IMR-90 (cell line): ENCODE results near the gene ZSCAN10. TPM values are rescaled to one million over a fixed set of nuclear protein-coding genes. Genes with fewer than 3 reads are reported as not detected.

Source experiments
- ATAC-seq: fragments of 200-7000 bp; cut with Tn5 transposase; 2 replicates; pipeline ENCODE4 v1.9.1; 2020; ENCODE audit warnings: low read depth, mild to moderate bottlenecking, moderate library complexity
- BruUV-seq: library from RNA; stranded (reverse); fragments of 400-500 nt; replicated peaks from 2 replicates; lab custom pipeline; 2021; lab: Mats Ljungman, UMichigan
- CTCF ChIA-PET: fragments of 300-600 bp; formaldehyde crosslinking; extraction: SDS; loops from one replicate; lab custom pipeline; 2021; ENCODE audit warnings: antibody characterized with exemption; lab: Yijun Ruan, JAX
- POLR2A ChIA-PET: fragments of 300-600 bp; sonication (Branson Sonifier 250); formaldehyde crosslinking; loops from one replicate; lab custom pipeline; 2022; ENCODE audit warnings: antibody characterized with exemption; ENCODE audit not compliant: unreplicated experiment; lab: Charles Lee
- DNase-seq: peaks from one replicate; pipeline ENCODE4 v3.0.0; 2013
- H2AFZ ChIP-seq: replicated peaks from 2 replicates; pipeline ENCODE3; 2013; ENCODE audit warnings: low read length, mild to moderate bottlenecking; ENCODE audit not compliant: poor library complexity
- H2AK5ac ChIP-seq: 2 replicates; pipeline ENCODE4 v1.6.1; 2013; ENCODE audit warnings: low read depth, low read length, inconsistent platforms
- H2AK9ac ChIP-seq: replicated peaks from 2 replicates; pipeline ENCODE3; 2013; ENCODE audit warnings: mild to moderate bottlenecking, low read depth, low read length, moderate library complexity; ENCODE audit not compliant: poor library complexity
- H2BK120ac ChIP-seq: 2 replicates; pipeline ENCODE4 v1.6.1; 2013; ENCODE audit warnings: low read depth, low read length, inconsistent platforms
- H2BK15ac ChIP-seq: 3 replicates; pipeline ENCODE4 v1.6.1; 2013; ENCODE audit warnings: low read depth, low read length, inconsistent platforms
- H2BK20ac ChIP-seq: 2 replicates; pipeline ENCODE4 v1.6.1; 2013; ENCODE audit warnings: low read depth, mild to moderate bottlenecking, inconsistent platforms, low read length, moderate library complexity
- H2BK5ac ChIP-seq: 2 replicates; pipeline ENCODE4 v1.6.1; 2013; ENCODE audit warnings: mild to moderate bottlenecking, low read depth, low read length, inconsistent platforms; ENCODE audit not compliant: poor library complexity, severe bottlenecking
- H3K14ac ChIP-seq: replicated peaks from 2 replicates; pipeline ENCODE4 v1.6.1; 2013; ENCODE audit warnings: low read depth, low read length, inconsistent platforms
- H3K18ac ChIP-seq: 2 replicates; pipeline ENCODE4 v1.6.1; 2013; ENCODE audit warnings: low read depth, low read length, control low read depth
- H3K23ac ChIP-seq: 2 replicates; pipeline ENCODE4 v1.6.1; 2013; ENCODE audit warnings: low read depth, low read length, inconsistent platforms
- H3K27ac ChIP-seq: 2 replicates; pipeline ENCODE4 v1.5.1; 2013; ENCODE audit warnings: mild to moderate bottlenecking, control low read depth, low read length; ENCODE audit not compliant: insufficient read depth
- H3K27me3 ChIP-seq: 2 replicates; pipeline ENCODE4 v1.6.1; 2013; ENCODE audit warnings: low read length; ENCODE audit not compliant: control insufficient read depth, insufficient read depth
- H3K36me3 ChIP-seq: 2 replicates; pipeline ENCODE4 v1.6.1; 2013; ENCODE audit warnings: low read length, mixed read lengths; ENCODE audit not compliant: control insufficient read depth, insufficient read depth
- H3K4ac ChIP-seq: 2 replicates; pipeline ENCODE4 v1.6.1; 2013; ENCODE audit warnings: low read depth, low read length, inconsistent platforms
- H3K4me1 ChIP-seq: 2 replicates; pipeline ENCODE4 v1.6.1; 2013; ENCODE audit warnings: low read length, mixed read lengths; ENCODE audit not compliant: control insufficient read depth, insufficient read depth
- H3K4me2 ChIP-seq: 2 replicates; pipeline ENCODE4 v1.6.1; 2013; ENCODE audit warnings: low read depth, mild to moderate bottlenecking, control low read depth, low read length, moderate library complexity
- H3K4me3 ChIP-seq: 2 replicates; pipeline ENCODE4 v1.5.1; 2013; ENCODE audit warnings: low read depth, mild to moderate bottlenecking, control low read depth, low read length, moderate library complexity; ENCODE audit not compliant: insufficient read depth
- H3K56ac ChIP-seq: 2 replicates; pipeline ENCODE4 v1.6.1; 2013; ENCODE audit warnings: low read length, inconsistent platforms; ENCODE audit not compliant: insufficient read depth; ENCODE audit errors: extremely low read depth
- H3K79me1 ChIP-seq, 2 experiments: 2 replicates each; pipeline ENCODE4 v1.6.1; 2013; ENCODE audit warnings: low read length in 2 of 2, inconsistent platforms in 1 of 2, low read depth in 1 of 2
- H3K9ac ChIP-seq: 2 replicates; pipeline ENCODE4 v1.6.1; 2013; ENCODE audit warnings: low read depth, low read length, control low read depth
- H3K9me1 ChIP-seq: 2 replicates; pipeline ENCODE4 v1.6.1; 2013; ENCODE audit warnings: low read length, inconsistent platforms; ENCODE audit not compliant: insufficient read depth
- H3K9me3 ChIP-seq: 2 replicates; pipeline ENCODE4 v1.6.1; 2013; ENCODE audit warnings: low read length; ENCODE audit not compliant: control insufficient read depth, insufficient read depth
- H4K20me1 ChIP-seq: 2 replicates; pipeline ENCODE4 v1.6.1; 2013; ENCODE audit warnings: low read length, inconsistent platforms; ENCODE audit not compliant: insufficient read depth
- H4K5ac ChIP-seq: 2 replicates; pipeline ENCODE4 v1.6.1; 2013; ENCODE audit warnings: mild to moderate bottlenecking, low read depth, low read length, control low read depth
- H4K8ac ChIP-seq, 2 experiments: 2 replicates each; pipeline ENCODE4 v1.6.1; 2013; ENCODE audit warnings: low read depth in 2 of 2, low read length in 2 of 2, control low read depth in 1 of 2, inconsistent platforms in 1 of 2
- H4K91ac ChIP-seq: 2 replicates; pipeline ENCODE4 v1.6.1; 2013; ENCODE audit warnings: low read depth, low read length, inconsistent platforms; ENCODE audit not compliant: insufficient read depth
- CEBPB ChIP-seq: IDR thresholded peaks from 2 replicates; pipeline ENCODE4 v1.6.1; 2012; ENCODE audit warnings: low read depth, low read length, improper control_type of control experiment
- CHD1 ChIP-seq: IDR thresholded peaks from 2 replicates; pipeline ENCODE4 v1.6.1; 2012; ENCODE audit warnings: low read depth, low read length, improper control_type of control experiment
- FOS ChIP-seq: fragments of 150-350 bp; IDR thresholded peaks from 2 replicates; pipeline ENCODE4 v1.6.1; 2016; ENCODE audit warnings: low read depth, low read length
- MAFK ChIP-seq: IDR thresholded peaks from 2 replicates; pipeline ENCODE4 v1.6.1; 2012; ENCODE audit warnings: low read depth, low read length, improper control_type of control experiment
- MAZ ChIP-seq: IDR thresholded peaks from 2 replicates; pipeline ENCODE4 v1.6.1; 2012; ENCODE audit warnings: low read depth, mild to moderate bottlenecking, low read length, improper control_type of control experiment, moderate library complexity, borderline replicate concordance
- MXI1 ChIP-seq: IDR thresholded peaks from 2 replicates; pipeline ENCODE4 v1.6.1; 2012; ENCODE audit warnings: low read depth, mild to moderate bottlenecking, low read length, moderate library complexity, borderline replicate concordance
- POLR2A ChIP-seq: IDR thresholded peaks from 2 replicates; pipeline ENCODE4 v1.6.1; 2012; ENCODE audit warnings: mild to moderate bottlenecking, low read depth, low read length
- RFX5 ChIP-seq: IDR thresholded peaks from 2 replicates; pipeline ENCODE4 v1.8.0; 2012; ENCODE audit warnings: low read depth, mild to moderate bottlenecking, low read length, moderate library complexity
- USF2 ChIP-seq: fragments of 150-350 bp; IDR thresholded peaks from 2 replicates; pipeline ENCODE4 v1.6.1; 2017; ENCODE audit warnings: mild to moderate bottlenecking, antibody characterized with exemption, low read length, low read depth
- WGBS, 2 experiments: methylation state at CpG; one replicate each; pipeline versions ENCODE4 v1.1.5 to v1.1.7; 2013; ENCODE audit warnings: missing lambda C conversion rate in 2 of 2; ENCODE audit not compliant: insufficient read length in 1 of 2; ENCODE audit errors: extremely low coverage in 2 of 2; 5-methylcytosine and 5-hydroxymethylcytosine counted together
- dilution Hi-C: fragments of 300-500 bp; cut with HindIII; formaldehyde crosslinking; loops from one replicate; pipeline ENCODE4 v1.14.3; 2018; ENCODE audit warnings: low sequenced_read_pairs; ENCODE audit not compliant: unreplicated experiment
- in situ Hi-C: fragments of 300-500 bp; cut with MboI; formaldehyde crosslinking; loops from 3 replicates; pipeline ENCODE4 v1.14.3; 2019; ENCODE audit warnings: low sequenced_read_pairs, inconsistent platforms, mixed read lengths
- intact Hi-C: fragments of 100-400 bp; cut with micrococcal nuclease; formaldehyde crosslinking; loops from 2 replicates; pipeline ENCODE4 v1.10.0; 2022
- polyA plus RNA-seq, 3 experiments: library from polyadenylated mRNA; depleted of rRNA; stranded (reverse); fragments of >200 nt; gene quantifications; 2 replicates each; pipeline ENCODE4 v1.2.3, GENCODE V29; 2012; ENCODE audit warnings: low replicate concordance in 1 of 3
- total RNA-seq: library from RNA; depleted of rRNA; stranded (reverse); fragments of >200 nt; gene quantifications from 2 replicates; pipeline ENCODE4 v1.2.3, GENCODE V29; 2012

The ZSCAN10 gene
- total and polyA plus RNA-seq, 2 of the 4 experiments (the other 2 are of a cell fraction) = not detected

DNA sequence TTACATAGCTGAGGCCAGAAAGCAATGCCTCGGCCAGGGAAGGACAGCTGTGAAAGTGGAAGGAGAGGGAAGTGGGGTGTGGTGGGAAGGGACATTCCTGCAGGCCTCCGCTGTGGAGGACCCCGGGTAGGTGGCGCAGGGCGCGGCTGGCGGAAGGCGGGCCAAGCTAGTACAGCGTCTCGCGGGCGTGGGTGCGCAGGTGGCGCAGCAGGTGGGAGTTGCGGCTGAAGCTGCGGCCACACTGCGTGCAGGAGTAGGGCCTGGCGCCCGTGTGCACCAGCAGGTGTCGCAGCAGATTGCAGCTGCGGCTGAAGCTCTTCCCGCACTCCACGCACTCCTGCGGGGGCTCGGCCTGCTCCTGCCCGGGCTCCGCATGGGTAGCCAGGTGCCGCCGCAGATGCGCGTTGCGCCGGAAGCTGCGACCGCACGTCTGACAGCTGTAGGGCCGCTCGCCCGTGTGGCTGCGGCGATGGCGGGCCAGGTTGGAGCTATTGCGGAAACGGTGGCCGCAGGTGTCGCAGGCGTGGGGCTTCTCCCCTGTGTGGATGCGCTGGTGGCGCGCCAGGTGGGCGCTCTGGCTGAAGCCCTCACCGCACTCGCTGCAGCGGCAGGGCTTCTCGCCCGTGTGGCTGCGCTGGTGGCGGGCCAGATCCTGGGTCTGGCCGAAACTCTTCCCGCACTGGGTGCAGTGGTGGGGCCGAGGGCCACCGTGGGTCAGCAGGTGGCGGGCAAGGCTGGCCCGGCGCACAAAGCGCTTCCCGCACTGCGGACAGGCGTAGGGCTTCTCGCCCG, 10.0 kb downstream of the ZSCAN10 start:
- TF ChIP-seq MAFK = no peak
- TF ChIP-seq MXI1 = no peak
- TF ChIP-seq USF2 = no peak
- TF ChIP-seq MAZ = no peak
- no peak for TF ChIP-seq CHD1
- TF ChIP-seq RFX5 = no peak
- no peak for TF ChIP-seq CEBPB
- TF ChIP-seq POLR2A = no peak
- TF ChIP-seq FOS = no peak

More for the DNA sequence above, 10.0 kb downstream of the ZSCAN10 start:
- no peaks in the 10 kb centered on the region for H4K20me1 ChIP-seq
- no peak overlapping the region for H2AFZ ChIP-seq
- H3K56ac ChIP-seq = no peak overlapping the region
- H4K8ac ChIP-seq = no peak overlapping the region
- no peak overlapping the region for H3K23ac ChIP-seq
- WGBS, 2 experiments = 93% methylated on average over 45 of the region's 71 CpGs; no CpG with 5 or more reads in 1 of the 2 experiments
- ATAC-seq = no peak
- no peak overlapping the region for H3K9ac ChIP-seq
- no peak overlapping the region for H2BK120ac ChIP-seq
- BruUV-seq = no TSS peak
- no peak overlapping the region for H3K14ac ChIP-seq
- H3K4me2 ChIP-seq = no peak overlapping the region
- H2BK20ac ChIP-seq = no peak overlapping the region
- H3K79me1 ChIP-seq = no peaks in the 10 kb centered on the region
- H3K36me3 ChIP-seq = no peaks in the 10 kb centered on the region
- no peaks in the 10 kb centered on the region for H3K9me3 ChIP-seq
- intact Hi-C loops (no loop called here), in situ Hi-C loops (no loop called here), dilution Hi-C loops (no loop called here)
- CTCF ChIA-PET = no interaction called here
- H2BK15ac ChIP-seq = no peak overlapping the region
- H3K18ac ChIP-seq = no peak overlapping the region
- no peak overlapping the region for H3K4me3 ChIP-seq
- H3K4me1 ChIP-seq = no peaks in the 10 kb centered on the region
- DNase-seq = no peak
- no peak overlapping the region for H3K27ac ChIP-seq
- no peak overlapping the region for H4K91ac ChIP-seq
- no peak overlapping the region for H3K4ac ChIP-seq
- H4K5ac ChIP-seq = no peak overlapping the region
- H3K27me3 ChIP-seq = peaks cover 28% of the 10 kb centered on the region
- no peak overlapping the region for H2AK5ac ChIP-seq
- H2AK9ac ChIP-seq = no peak overlapping the region
- H2BK5ac ChIP-seq = no peak overlapping the region
- POLR2A ChIA-PET = no interaction called here
- no peaks in the 10 kb centered on the region for H3K9me1 ChIP-seq
